ENCODE results near the gene SLC41A2.

- no peak for TF ChIP-seq EP300 (IDR thresholded peaks at IDR 0.05)
- no peak for TF ChIP-seq CTCF (IDR thresholded peaks at IDR 0.05)
- no peak for TF ChIP-seq POLR2A (IDR thresholded peaks at IDR 0.05)
Measured at GRCh38 chr12:104964167-104964855, 6.2 kb upstream of the SLC41A2 start.
